Naive thymus-derived CD8-positive, alpha-beta T cell (primary cell): ENCODE data around the gene DNAH9. TPM values are rescaled to one million over a fixed set of nuclear protein-coding genes. Genes with fewer than 3 reads are reported as not detected.

ENCODE experiments used
- ATAC-seq, 2 donors: fragments of 150-1000 bp; cut with Tn5 transposase in 1 of 2; sonication (Bioruptor Pico), chemical (Tn5 transposase) in 1 of 2; 1 replicate in 1 of 2; 2 replicates in 1 of 2; pipeline ENCODE4 v1.10.0; 2021; ENCODE audit warnings: mild to moderate bottlenecking in 2 of 2, moderate library complexity in 2 of 2
- POLR2A ChIA-PET: fragments of 350-600 bp; sonication (Branson Sonifier 250); formaldehyde crosslinking; loops from one replicate; lab custom pipeline; 2021; ENCODE audit warnings: antibody characterized with exemption; lab: Charles Lee
- DNase-seq, 10 donors: peaks; one replicate each; pipeline versions ENCODE4 v3.0.0 to v3.0.0-alpha.2; 2020 to 2022
- H3K27ac Mint-ChIP-seq, 10 donors: one replicate each; pipeline ENCODE4 v1.8.0; 2020 to 2022; ENCODE audit warnings: mild to moderate bottlenecking in 10 of 10, mixed read lengths in 10 of 10, moderate library complexity in 4 of 10, inconsistent platforms in 1 of 10
- H3K27me3 Mint-ChIP-seq, 5 donors: one replicate each; pipeline ENCODE4 v1.8.0; 2021 to 2022; ENCODE audit warnings: mixed read lengths in 5 of 5
- H3K36me3 Mint-ChIP-seq, 3 donors: one replicate each; pipeline ENCODE4 v1.8.0; 2020 to 2022; ENCODE audit warnings: mixed read lengths in 3 of 3, mild to moderate bottlenecking in 2 of 3, inconsistent platforms in 1 of 3
- H3K4me1 Mint-ChIP-seq, 4 donors: one replicate each; pipeline ENCODE4 v1.8.0; 2021 to 2022; ENCODE audit warnings: mixed read lengths in 4 of 4
- H3K4me3 Mint-ChIP-seq, 10 donors: one replicate each; pipeline ENCODE4 v1.8.0; 2020 to 2022; ENCODE audit warnings: mild to moderate bottlenecking in 10 of 10, mixed read lengths in 10 of 10, moderate library complexity in 6 of 10, inconsistent platforms in 1 of 10
- H3K9me3 Mint-ChIP-seq, 9 donors: one replicate each; pipeline ENCODE4 v1.8.0; 2020 to 2022; ENCODE audit warnings: mixed read lengths in 9 of 9, mild to moderate bottlenecking in 3 of 9, inconsistent platforms in 1 of 9, moderate library complexity in 1 of 9
- polyA plus RNA-seq, 3 donors: library from polyadenylated mRNA; unstranded; fragments of 300-500 nt; fragmentation: Illumina TruSeq; gene quantifications; one replicate each; pipeline ENCODE4 v1.2.3, GENCODE V29; 2021
- total RNA-seq, 8 experiments: library from RNA in 2 of 8; stranded (reverse) in 2 of 8; gene quantifications; one replicate each; pipeline ENCODE4 v1.2.3 and lab custom pipeline; 2021 to 2026

The DNAH9 gene
- total and polyA plus RNA-seq, 5 experiments from 2014 or later, result not detected

DNA sequence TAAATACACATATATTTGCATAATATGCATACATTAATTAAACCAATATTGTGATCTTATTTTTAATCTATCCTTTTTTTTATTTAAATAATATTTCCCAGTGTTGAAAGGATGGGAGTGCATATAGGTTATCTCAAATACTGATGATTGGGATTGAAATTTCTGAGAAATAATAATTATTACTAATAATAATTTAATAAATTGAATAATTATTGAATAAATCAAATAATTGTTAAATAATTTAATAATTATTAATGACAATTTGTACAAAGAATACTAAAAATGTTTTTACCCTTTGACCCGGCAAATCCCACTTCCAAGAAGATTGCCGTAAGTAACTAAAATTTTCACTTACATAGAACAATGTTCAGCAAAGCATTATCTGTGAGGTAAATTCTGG is 250.1 kb downstream of the DNAH9 start:
- H3K4me3 Mint-ChIP-seq, result no peak overlapping the region
- H3K27ac Mint-ChIP-seq, result no peak overlapping the region
- no peaks in the 10 kb centered on the region for H3K4me1 Mint-ChIP-seq
- peaks cover 0 to 12% (median 0%) of the 10 kb centered on the region in 3 donors for H3K36me3 Mint-ChIP-seq
- DNase-seq (no peak), ATAC-seq (no peak)
- peaks cover 4 to 28% (median 20%) of the 10 kb centered on the region in 5 donors for H3K27me3 Mint-ChIP-seq
- H3K9me3 Mint-ChIP-seq, result peaks cover 0 to 28% (median 18%) of the 10 kb centered on the region in 9 donors
- POLR2A ChIA-PET, result no interaction called here

DNA sequence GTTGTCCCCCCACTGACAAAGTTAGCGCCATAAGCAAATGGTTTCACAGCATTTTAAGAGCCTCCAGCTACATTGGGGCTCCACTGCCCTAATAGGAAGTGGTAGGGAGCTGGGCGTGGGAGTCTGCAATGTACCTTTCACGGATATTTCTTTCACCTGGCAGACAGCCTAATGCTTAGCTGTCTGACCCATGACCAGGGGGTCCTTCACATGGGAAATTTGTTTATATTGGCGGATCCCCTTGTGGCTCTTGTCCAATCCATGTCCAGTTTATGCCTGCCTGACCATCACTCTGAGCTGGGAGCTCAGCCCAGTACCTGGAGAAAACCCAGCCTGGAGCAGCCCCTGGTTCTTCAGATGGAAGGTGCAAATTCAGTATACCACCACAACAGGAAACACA is 254.0 kb downstream of the DNAH9 start:
- POLR2A ChIA-PET, result no interaction called here
- peaks cover 4 to 28% (median 20%) of the 10 kb centered on the region in 5 donors for H3K27me3 Mint-ChIP-seq
- peaks cover 0 to 12% (median 0%) of the 10 kb centered on the region in 3 donors for H3K36me3 Mint-ChIP-seq
- DNase-seq, result no peak
- no peaks in the 10 kb centered on the region for H3K4me1 Mint-ChIP-seq
- no peak overlapping the region for H3K27ac Mint-ChIP-seq
- peaks cover 0 to 27% (median 15%) of the 10 kb centered on the region in 9 donors for H3K9me3 Mint-ChIP-seq
- no peak for ATAC-seq
- no peak overlapping the region for H3K4me3 Mint-ChIP-seq

DNA sequence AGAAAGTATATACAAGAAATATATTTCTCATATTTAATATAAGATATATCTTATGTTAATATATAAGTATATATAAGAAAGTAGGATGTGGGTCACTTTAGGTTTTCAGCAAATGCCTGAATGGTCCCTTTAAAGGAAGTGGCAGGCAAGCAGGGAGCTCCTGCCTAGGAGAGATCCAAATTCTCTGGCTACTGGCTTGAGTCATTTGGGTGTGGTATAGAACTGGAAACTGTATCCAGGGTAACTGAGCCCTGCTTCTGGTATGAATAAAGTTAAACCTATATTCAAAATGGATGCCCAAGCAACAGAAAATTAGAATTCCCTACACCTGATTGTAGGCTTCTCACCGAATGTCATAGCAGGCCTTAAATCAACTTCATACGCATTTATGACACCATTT is 254.6 kb downstream of the DNAH9 start:
- no peak for DNase-seq
- Mint-ChIP-seq H3K27me3 (peaks cover 4 to 28% (median 20%) of the 10 kb centered on the region in 5 donors), H3K4me1 (no peaks in the 10 kb centered on the region), H3K4me3 (no peak overlapping the region), H3K9me3 (peaks cover 0 to 25% (median 11%) of the 10 kb centered on the region in 9 donors), H3K36me3 (peaks cover 0 to 12% (median 0%) of the 10 kb centered on the region in 3 donors), H3K27ac (no peak overlapping the region)
- POLR2A ChIA-PET, result no interaction called here
- no peak for ATAC-seq

DNA sequence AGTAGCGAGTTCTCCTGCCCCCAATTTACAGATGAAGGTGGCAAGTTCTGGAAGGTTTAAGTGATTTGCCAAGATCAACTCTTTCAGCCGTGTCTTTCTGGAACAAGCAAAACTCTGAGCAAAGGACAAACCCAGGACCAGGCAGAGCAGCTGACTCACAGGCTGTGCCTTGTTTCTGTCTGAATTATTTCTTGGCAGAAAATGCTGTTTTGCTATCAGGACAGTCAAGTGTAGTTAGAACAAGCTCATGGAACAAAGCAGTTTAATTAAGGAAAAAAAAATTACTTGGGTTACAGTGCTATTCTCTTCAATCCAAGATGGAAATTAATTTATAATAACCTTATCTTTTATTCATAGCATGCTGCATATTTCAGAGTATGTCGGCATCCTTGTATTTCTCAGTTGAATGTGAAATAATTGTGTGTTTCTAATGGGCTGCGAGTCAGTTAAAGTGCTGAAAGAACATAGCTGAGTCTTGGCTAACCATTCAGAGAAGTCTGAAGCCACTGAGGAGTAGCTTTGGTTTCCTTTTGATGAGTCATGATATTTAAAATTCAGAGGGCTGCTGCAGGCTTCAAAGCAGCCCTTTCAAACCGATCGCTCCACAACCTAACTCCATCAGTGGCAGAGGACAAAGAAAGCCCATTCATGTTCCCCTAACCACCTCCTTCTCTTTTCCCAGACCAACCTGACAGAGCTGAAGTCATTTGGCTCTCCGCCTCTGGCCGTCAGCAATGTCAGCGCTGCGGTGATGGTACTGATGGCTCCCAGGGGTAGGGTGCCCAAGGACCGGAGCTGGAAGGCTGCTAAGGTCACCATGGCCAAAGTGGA is 255.3 kb downstream of the DNAH9 start:
- Mint-ChIP-seq H3K4me3 (no peak overlapping the region), H3K9me3 (peaks cover 0 to 22% (median 9%) of the 10 kb centered on the region in 9 donors), H3K27me3 (peaks cover 4 to 28% (median 20%) of the 10 kb centered on the region in 5 donors), H3K27ac (no peak overlapping the region), H3K4me1 (no peaks in the 10 kb centered on the region), H3K36me3 (peaks cover 0 to 12% (median 0%) of the 10 kb centered on the region in 3 donors)
- no peak for DNase-seq
- POLR2A ChIA-PET, result no interaction called here
- ATAC-seq, result no peak

DNA sequence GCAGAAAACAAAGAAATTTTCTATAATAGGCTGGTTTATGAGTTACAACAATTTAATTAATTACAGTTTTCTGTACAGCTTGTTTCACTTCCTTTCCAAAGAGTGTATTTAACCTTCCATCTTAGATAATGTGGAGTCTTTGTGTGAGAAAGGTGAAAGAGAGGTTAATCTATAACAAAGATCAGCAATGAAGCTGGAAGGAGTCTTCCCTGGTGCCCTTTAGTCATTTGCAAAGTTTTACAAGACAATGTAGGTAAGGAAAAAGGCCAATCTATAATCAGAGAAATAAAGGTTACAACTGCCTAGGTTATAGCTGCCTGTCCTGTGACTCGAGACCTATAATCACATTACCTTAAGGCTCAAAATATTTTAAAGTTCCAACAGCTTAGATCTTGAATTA is 257.0 kb downstream of the DNAH9 start:
- Mint-ChIP-seq H3K9me3 (peaks cover 0 to 16% (median 6%) of the 10 kb centered on the region in 9 donors), H3K4me1 (no peaks in the 10 kb centered on the region), H3K27ac (no peak overlapping the region), H3K4me3 (no peak overlapping the region), H3K27me3 (peaks cover 3 to 12% (median 11%) of the 10 kb centered on the region in 5 donors), H3K36me3 (no peaks in the 10 kb centered on the region)
- no peak for DNase-seq
- no peak for ATAC-seq
- POLR2A ChIA-PET, result no interaction called here

DNA sequence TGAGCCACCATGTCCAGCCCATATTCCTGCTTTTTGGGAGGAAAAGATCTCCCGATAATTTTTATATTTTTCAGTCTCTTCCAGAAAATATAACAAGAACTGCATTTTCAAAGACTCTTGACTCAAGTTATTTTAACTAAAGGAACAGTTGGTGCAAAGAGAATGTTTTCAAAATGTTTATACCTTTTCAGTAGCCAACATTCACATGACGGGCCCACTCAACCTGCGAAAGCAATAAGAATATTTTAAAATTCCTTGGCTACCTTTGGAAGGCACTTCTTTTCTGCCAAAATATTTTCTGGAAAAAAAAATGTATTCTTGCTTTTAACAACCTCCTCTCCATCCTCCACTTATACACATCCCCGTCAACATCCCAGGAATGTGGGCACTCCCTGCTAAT is 258.7 kb downstream of the DNAH9 start:
- no peaks in the 10 kb centered on the region for H3K36me3 Mint-ChIP-seq
- POLR2A ChIA-PET, result no interaction called here
- peaks cover 0 to 9% (median 0%) of the 10 kb centered on the region in 5 donors for H3K27me3 Mint-ChIP-seq
- peaks cover 0 to 12% (median 5%) of the 10 kb centered on the region in 9 donors for H3K9me3 Mint-ChIP-seq
- H3K4me1 Mint-ChIP-seq, result no peaks in the 10 kb centered on the region
- ATAC-seq (no peak), DNase-seq (no peak)
- H3K4me3 Mint-ChIP-seq, result no peak overlapping the region
- no peak overlapping the region for H3K27ac Mint-ChIP-seq

DNA sequence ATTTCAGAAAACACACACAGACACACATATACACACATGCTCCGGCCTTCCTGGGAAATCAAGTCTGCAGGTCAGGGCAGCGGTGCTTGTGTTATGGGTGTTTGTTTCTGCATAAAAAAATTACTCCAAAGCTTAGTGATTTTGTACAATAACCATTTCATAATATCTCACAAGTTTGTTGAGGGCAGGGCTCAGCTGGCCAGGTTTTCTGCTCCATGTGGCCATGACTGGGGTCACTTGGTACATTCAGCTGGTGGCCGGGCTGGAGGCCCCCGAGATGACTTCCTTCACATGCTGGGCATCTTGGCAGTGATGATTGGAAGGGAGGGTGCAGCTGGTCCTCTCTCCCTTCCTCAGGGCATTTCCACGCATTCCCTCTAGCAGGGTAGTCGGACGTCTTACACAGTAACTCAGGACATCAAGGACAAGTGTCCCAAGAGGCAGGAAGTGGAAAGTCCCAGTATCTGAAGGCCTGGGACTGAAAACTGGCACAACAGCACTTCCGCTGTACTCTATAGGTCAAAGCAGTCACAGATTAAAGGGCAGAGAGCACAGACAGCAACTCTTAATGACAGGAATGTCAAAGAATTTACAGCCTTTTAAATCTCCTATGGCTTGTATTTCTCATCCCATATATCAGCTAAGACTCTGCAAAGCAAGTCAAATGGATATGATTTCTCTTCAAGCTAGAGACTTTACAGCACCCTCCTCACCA is 271.6 kb downstream of the DNAH9 start:
- POLR2A ChIA-PET, result no interaction called here
- Mint-ChIP-seq H3K4me3 (no peak overlapping the region), H3K36me3 (peaks cover 0 to 4% (median 0%) of the 10 kb centered on the region in 3 donors), H3K4me1 (no peaks in the 10 kb centered on the region), H3K27ac (no peak overlapping the region), H3K9me3 (peaks cover 0 to 29% (median 12%) of the 10 kb centered on the region in 9 donors), H3K27me3 (peaks cover 0 to 35% (median 15%) of the 10 kb centered on the region in 5 donors)
- ATAC-seq (no peak), DNase-seq (no peak)

DNA sequence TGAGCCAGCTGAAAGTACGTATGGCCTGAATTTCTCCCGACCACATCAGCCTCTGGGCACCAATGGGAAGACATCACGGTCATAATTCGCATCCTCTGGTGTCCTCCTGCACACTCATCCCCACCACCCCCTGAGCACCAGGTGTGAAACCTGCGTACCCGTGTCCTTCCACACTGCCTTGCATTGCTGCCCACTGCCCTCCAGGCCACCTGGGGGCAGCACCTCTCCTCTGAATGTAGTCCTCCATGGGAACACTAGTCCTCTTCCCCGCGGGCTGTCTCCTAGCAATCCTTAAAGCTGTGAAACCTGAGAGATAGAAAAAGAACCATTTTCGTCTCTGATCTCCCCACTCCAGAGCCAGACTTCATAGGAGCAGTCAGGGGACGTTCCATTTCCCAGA is 273.5 kb downstream of the DNAH9 start:
- ATAC-seq (no peak), DNase-seq (no peak)
- Mint-ChIP-seq H3K9me3 (peaks cover 0 to 29% (median 10%) of the 10 kb centered on the region in 9 donors), H3K27me3 (peaks cover 0 to 35% (median 15%) of the 10 kb centered on the region in 5 donors), H3K4me1 (no peaks in the 10 kb centered on the region), H3K36me3 (peaks cover 0 to 4% (median 0%) of the 10 kb centered on the region in 3 donors), H3K4me3 (no peak overlapping the region), H3K27ac (no peak overlapping the region)
- POLR2A ChIA-PET, result no interaction called here

DNA sequence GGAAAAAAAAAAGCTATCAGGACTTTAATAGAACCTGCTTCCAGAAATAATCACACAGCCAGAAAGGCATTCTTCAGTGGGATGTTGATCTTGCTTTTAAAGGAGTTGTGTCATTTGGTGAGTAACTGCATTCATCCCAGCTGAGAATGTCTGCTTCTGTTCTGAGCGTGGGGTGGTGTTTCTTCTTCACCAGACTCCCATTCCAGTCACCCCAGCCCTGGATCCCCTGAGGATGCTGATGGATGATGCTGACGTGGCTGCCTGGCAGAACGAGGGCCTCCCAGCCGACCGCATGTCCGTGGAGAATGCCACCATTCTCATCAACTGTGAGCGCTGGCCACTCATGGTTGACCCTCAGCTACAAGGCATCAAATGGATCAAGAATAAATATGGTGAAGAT is 276.5 kb downstream of the DNAH9 start:
- no peak overlapping the region for H3K4me3 Mint-ChIP-seq
- DNase-seq (no peak), ATAC-seq (no peak)
- H3K36me3 Mint-ChIP-seq, result no peaks in the 10 kb centered on the region
- no peak overlapping the region for H3K27ac Mint-ChIP-seq
- H3K27me3 Mint-ChIP-seq, result peaks cover 0 to 11% (median 10%) of the 10 kb centered on the region in 5 donors
- H3K4me1 Mint-ChIP-seq, result no peaks in the 10 kb centered on the region
- peaks cover 0 to 10% (median 3%) of the 10 kb centered on the region in 9 donors for H3K9me3 Mint-ChIP-seq
- POLR2A ChIA-PET, result no interaction called here

DNA sequence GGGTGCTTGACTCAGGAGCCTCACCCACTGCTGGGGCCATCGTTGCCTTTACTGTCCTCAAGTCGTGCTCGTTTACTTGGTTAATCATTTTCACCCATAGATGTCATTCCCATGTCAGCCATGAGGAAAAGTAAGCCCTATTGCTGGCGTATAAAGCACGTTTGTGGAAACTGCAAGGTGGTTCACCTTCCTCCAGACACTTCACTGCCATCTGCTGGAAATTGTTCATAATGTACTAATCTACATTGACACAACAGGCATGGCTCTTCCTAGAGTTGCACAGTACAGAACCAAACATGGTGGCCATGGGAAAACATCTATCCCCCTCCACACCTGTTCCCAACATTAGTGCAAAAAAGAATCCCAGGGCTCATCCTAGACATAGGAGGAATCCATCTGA is 282.4 kb downstream of the DNAH9 start:
- POLR2A ChIA-PET, result no interaction called here
- Mint-ChIP-seq H3K4me3 (no peak overlapping the region), H3K27me3 (peaks cover 0 to 4% (median 0%) of the 10 kb centered on the region in 5 donors), H3K4me1 (no peaks in the 10 kb centered on the region), H3K27ac (no peak overlapping the region), H3K9me3 (peaks cover 0 to 4% (median 0%) of the 10 kb centered on the region in 9 donors), H3K36me3 (no peaks in the 10 kb centered on the region)
- DNase-seq, result no peak
- ATAC-seq, result no peak

DNA sequence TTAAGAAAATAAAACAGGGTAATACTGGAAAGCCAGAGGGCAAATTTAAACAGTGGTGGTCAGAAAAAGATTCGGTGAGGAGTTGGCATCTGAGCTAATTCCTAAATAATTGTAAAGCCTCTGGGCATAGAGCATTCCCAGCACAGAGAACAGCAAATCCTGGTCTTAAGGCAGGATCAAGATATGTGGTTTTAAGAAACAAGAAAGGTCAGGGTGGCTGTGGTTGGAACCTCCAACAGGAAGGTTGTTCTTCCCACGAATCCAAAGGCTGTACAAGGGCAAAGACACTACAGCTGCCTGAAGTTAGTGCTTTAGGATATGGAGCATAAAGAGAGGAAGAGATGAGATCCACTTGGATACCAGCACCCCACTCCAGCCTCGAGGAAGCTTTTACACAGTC is 284.4 kb downstream of the DNAH9 start:
- peaks cover 0 to 4% (median 0%) of the 10 kb centered on the region in 9 donors for H3K9me3 Mint-ChIP-seq
- H3K4me1 Mint-ChIP-seq, result no peaks in the 10 kb centered on the region
- no peak overlapping the region for H3K27ac Mint-ChIP-seq
- POLR2A ChIA-PET, result no interaction called here
- no peaks in the 10 kb centered on the region for H3K36me3 Mint-ChIP-seq
- DNase-seq, result no peak
- no peak overlapping the region for H3K4me3 Mint-ChIP-seq
- no peak for ATAC-seq
- peaks cover 0 to 4% (median 0%) of the 10 kb centered on the region in 5 donors for H3K27me3 Mint-ChIP-seq

DNA sequence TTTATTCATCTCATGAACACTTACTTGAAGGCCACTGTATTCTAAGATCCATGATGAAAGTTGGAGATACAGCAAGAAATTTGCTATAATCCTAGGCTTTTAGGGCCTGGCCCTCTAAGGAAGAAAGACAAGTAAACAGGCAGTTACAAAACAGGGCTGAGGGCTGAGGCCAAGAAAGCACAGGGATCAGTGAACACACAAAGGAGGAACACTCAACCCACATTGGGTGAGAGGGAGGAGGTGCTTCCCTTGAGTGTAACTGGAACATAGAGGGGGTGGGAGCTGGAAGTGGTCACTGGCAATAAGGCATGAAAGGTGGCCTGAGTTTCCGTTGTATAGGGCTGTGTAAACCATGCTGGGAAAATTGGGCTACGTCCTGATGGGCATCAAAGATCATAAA is 286.8 kb downstream of the DNAH9 start:
- peaks cover 0 to 4% (median 0%) of the 10 kb centered on the region in 5 donors for H3K27me3 Mint-ChIP-seq
- H3K4me1 Mint-ChIP-seq, result no peaks in the 10 kb centered on the region
- no peak for DNase-seq
- ATAC-seq, result no peak
- H3K36me3 Mint-ChIP-seq, result no peaks in the 10 kb centered on the region
- no peak overlapping the region for H3K27ac Mint-ChIP-seq
- POLR2A ChIA-PET, result no interaction called here
- peaks cover 0 to 4% (median 0%) of the 10 kb centered on the region in 9 donors for H3K9me3 Mint-ChIP-seq
- no peak overlapping the region for H3K4me3 Mint-ChIP-seq

DNA sequence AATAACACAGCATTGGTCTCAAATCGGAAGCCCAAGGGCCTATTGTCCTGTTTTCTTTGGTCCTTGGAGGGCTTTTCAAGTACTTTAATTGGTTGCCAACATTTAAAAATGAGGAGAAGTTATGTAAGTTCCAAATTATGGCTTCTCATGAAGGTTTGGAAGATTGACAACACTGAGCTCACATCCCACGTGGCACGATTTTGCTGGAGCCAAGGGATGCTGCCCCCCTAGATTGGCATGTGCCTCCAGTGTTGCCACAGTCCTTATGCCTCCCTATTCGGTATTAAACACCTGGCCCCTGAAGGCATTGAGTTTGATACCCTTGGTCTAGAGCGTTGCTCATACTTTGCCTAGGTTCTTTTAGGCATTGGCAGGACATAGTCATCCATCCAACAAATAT is 291.0 kb downstream of the DNAH9 start:
- Mint-ChIP-seq H3K9me3 (peaks cover 0 to 11% (median 0%) of the 10 kb centered on the region in 9 donors), H3K27ac (no peak overlapping the region), H3K4me1 (no peaks in the 10 kb centered on the region), H3K4me3 (no peak overlapping the region), H3K27me3 (peaks cover 0 to 10% (median 4%) of the 10 kb centered on the region in 5 donors), H3K36me3 (no peaks in the 10 kb centered on the region)
- ATAC-seq (no peak), DNase-seq (no peak)
- POLR2A ChIA-PET, result interaction anchor here (0.6 kb wide), 1 partner anchor 1179 kb away, joined by 3 read pairs; no protein-coding TSS in a partner anchor
